Measurements from ENCODE around the gene KIR3DL3. TPM values are rescaled to one million over a fixed set of nuclear protein-coding genes. Genes with fewer than 3 reads are reported as not detected.

Gene KIR3DL3
- not detected in 2 replicates for total RNA-seq

DNA sequence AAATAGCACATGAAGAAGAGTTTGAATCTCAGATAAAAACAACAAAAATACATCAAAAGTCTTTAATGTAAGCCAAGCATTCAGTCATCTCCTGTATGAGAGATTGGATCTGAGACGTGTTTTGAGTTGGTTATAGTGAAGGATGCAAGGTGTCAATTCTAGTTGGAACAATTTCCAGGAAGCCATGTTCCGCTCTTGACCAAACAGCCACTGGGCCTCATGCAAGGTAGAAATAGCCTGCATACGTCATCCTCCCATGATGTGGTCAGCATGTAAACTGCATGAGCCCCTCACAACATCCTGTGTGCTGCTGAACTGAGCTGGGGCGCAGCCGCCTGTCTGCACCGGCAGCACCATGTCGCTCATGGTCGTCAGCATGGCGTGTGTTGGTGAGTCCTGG is at the start of gene KIR3DL3:
TSS of gene KIR3DL3 (plus strand) at position 301 of the 400 bp plus-strand sequence. CDS start at position 356, 55 bp downstream.

GRCh38 chr19:54738306-54738705 is 14.1 kb downstream of the KIR3DL3 start, which contains the start of gene KIR2DL3:
Gene KIR2DL3 (plus strand): TSS chr19:54738513. CDS start chr19:54738546, 33 bp downstream.

GRCh38 chr19:54769646-54770045 is 45.4 kb downstream of the KIR3DL3 start, which contains the start of gene KIR2DL1:
Gene KIR2DL1 (plus strand): TSS chr19:54769793. CDS start chr19:54769851, 58 bp downstream.

Other genes starting within 250 kb of the KIR3DL3 start
- gene LAIR2, start 221.6 kb upstream of the KIR3DL3 start, total RNA-seq: not detected in 2 replicates
- gene LILRA2, start 150.7 kb upstream of the KIR3DL3 start, total RNA-seq: not detected in 2 replicates
- not detected in 2 replicates for gene LILRA1, start 130.8 kb upstream of the KIR3DL3 start, total RNA-seq
- gene LILRB1, start 94.0 kb upstream of the KIR3DL3 start, total RNA-seq: not detected in 2 replicates
- gene LILRB4, start 61.5 kb upstream of the KIR3DL3 start, total RNA-seq: not detected in 2 replicates
- not detected in 2 replicates for gene KIR2DL3, start 14.1 kb downstream of the KIR3DL3 start, total RNA-seq
- not detected in 2 replicates for gene KIR2DL1, start 45.4 kb downstream of the KIR3DL3 start, total RNA-seq
- not detected in 2 replicates for gene KIR2DL4, start 79.2 kb downstream of the KIR3DL3 start, total RNA-seq
- gene KIR3DL1, start 92.0 kb downstream of the KIR3DL3 start, total RNA-seq: not detected in 2 replicates
- gene KIR2DS4, start 108.2 kb downstream of the KIR3DL3 start, total RNA-seq: not detected in 2 replicates
- not detected in 2 replicates for gene KIR3DL2, start 126.0 kb downstream of the KIR3DL3 start, total RNA-seq
- not detected in 2 replicates for gene FCAR, start 149.8 kb downstream of the KIR3DL3 start, total RNA-seq
- gene NCR1, start 181.7 kb downstream of the KIR3DL3 start, total RNA-seq: not detected in 2 replicates
- not detected in 2 replicates for gene NLRP7, start 223.1 kb downstream of the KIR3DL3 start, total RNA-seq
- gene NLRP2, start 241.9 kb downstream of the KIR3DL3 start, total RNA-seq: 35.5 and 39.8 TPM in 2 replicates